ENCODE measurements around the gene RELT.
"Not testable (repeated sequence)": the region's sequence is repeated elsewhere in the genome, so short reads cannot be mapped to it uniquely, and the experiment has no call there.

RELT gene

GRCh38 chr11:73428227-73428626 lies 52.0 kb downstream of the RELT start:
- no peaks in the 10 kb centered on the region for H3K36me3 ChIP-seq (ENCODE audit: control insufficient read depth, insufficient read depth, low read length)
- no peak overlapping the region for H3K9ac ChIP-seq
- no peaks in the 10 kb centered on the region for H3K9me3 ChIP-seq (ENCODE audit: control insufficient read depth, low read length)
- H3K4me1 ChIP-seq, result no peaks in the 10 kb centered on the region
- no peak overlapping the region for H2AFZ ChIP-seq
- H3K4me2 ChIP-seq (ENCODE audit: low read length), result no peak overlapping the region
- no peak overlapping the region for H3K27ac ChIP-seq
- TF ChIP-seq CTCF (IDR thresholded peaks at IDR 0.05), result no peak
- no peaks in the 10 kb centered on the region for H3K79me2 ChIP-seq
- no peak overlapping the region for H3K4me3 ChIP-seq (ENCODE audit: low read depth, low read length)
- no peaks in the 10 kb centered on the region for H3K27me3 ChIP-seq (ENCODE audit: control insufficient read depth, insufficient read depth, low read length)

- no peaks in the 10 kb centered on the region for H3K27me3 ChIP-seq (ENCODE audit: control insufficient read depth, insufficient read depth, low read length)
- no peak overlapping the region for H3K9ac ChIP-seq
- no peak overlapping the region for H3K4me3 ChIP-seq (ENCODE audit: low read depth, low read length)
- H3K27ac ChIP-seq, result no peak overlapping the region
- no peaks in the 10 kb centered on the region for H3K9me3 ChIP-seq (ENCODE audit: control insufficient read depth, low read length)
- no peaks in the 10 kb centered on the region for H3K36me3 ChIP-seq (ENCODE audit: control insufficient read depth, insufficient read depth, low read length)
- no peak overlapping the region for H2AFZ ChIP-seq
- no peaks in the 10 kb centered on the region for H3K4me1 ChIP-seq
- H3K79me2 ChIP-seq, result no peaks in the 10 kb centered on the region
- no peak for TF ChIP-seq CTCF (IDR thresholded peaks at IDR 0.05)
- H3K4me2 ChIP-seq (ENCODE audit: low read length), result no peak overlapping the region
Measured at GRCh38 chr11:73428699-73429098, 52.5 kb downstream of the RELT start.

- Histone ChIP-seq H2AFZ (no peak overlapping the region), H3K4me3 (ENCODE audit: low read depth, low read length) (no peak overlapping the region), H3K36me3 (ENCODE audit: control insufficient read depth, insufficient read depth, low read length) (no peaks in the 10 kb centered on the region), H3K9ac (no peak overlapping the region), H3K9me3 (ENCODE audit: control insufficient read depth, low read length) (no peaks in the 10 kb centered on the region), H3K27ac (no peak overlapping the region), H3K27me3 (ENCODE audit: control insufficient read depth, insufficient read depth, low read length) (no peaks in the 10 kb centered on the region), H3K4me2 (ENCODE audit: low read length) (no peak overlapping the region), H3K79me2 (no peaks in the 10 kb centered on the region), H3K4me1 (no peaks in the 10 kb centered on the region)
- TF ChIP-seq CTCF (IDR thresholded peaks at IDR 0.05), result no peak
Measured at GRCh38 chr11:73429121-73429750, 53.0 kb downstream of the RELT start.

DNA sequence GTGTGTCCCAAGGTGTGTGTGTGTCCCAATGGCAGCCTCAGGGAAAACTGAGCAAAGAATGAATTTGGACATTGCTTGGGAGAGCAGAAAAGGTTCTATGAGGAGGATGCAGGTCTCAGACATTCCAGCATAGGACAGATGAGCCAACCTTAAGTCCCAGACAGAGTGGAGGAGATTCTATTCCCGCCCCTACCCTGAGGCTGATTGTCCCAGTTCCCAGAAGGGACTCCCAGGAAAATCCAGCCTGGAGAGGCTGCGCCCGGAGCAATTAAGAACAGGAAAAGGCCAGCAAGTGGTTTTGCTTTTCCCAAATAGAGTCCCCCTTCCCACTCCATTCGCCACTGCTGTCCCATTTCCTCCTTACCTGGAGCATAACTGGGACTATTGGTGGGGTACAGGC lies 54.1 kb downstream of the RELT start:
- no peaks in the 10 kb centered on the region for H3K36me3 ChIP-seq (ENCODE audit: control insufficient read depth, insufficient read depth, low read length)
- no peak for TF ChIP-seq CTCF (IDR thresholded peaks at IDR 0.05)

GRCh38 chr11:73431396-73431795 lies 55.2 kb downstream of the RELT start:
- H3K36me3 ChIP-seq (ENCODE audit: control insufficient read depth, insufficient read depth, low read length), result no peaks in the 10 kb centered on the region
- no peak overlapping the region for H2AFZ ChIP-seq
- H3K9ac ChIP-seq, result no peak overlapping the region
- no peaks in the 10 kb centered on the region for H3K27me3 ChIP-seq (ENCODE audit: control insufficient read depth, insufficient read depth, low read length)
- H3K4me1 ChIP-seq, result no peaks in the 10 kb centered on the region
- no peak overlapping the region for H3K27ac ChIP-seq
- no peak for TF ChIP-seq CTCF (IDR thresholded peaks at IDR 0.05)
- H3K4me3 ChIP-seq (ENCODE audit: low read depth, low read length), result no peak overlapping the region
- H3K9me3 ChIP-seq (ENCODE audit: control insufficient read depth, low read length), result no peaks in the 10 kb centered on the region
- H3K4me2 ChIP-seq (ENCODE audit: low read length), result no peak overlapping the region
- H3K79me2 ChIP-seq, result no peaks in the 10 kb centered on the region

More for the DNA sequence above, 54.1 kb downstream of the RELT start:
- no peak overlapping the region for H2AFZ ChIP-seq
- no peaks in the 10 kb centered on the region for H3K27me3 ChIP-seq (ENCODE audit: control insufficient read depth, insufficient read depth, low read length)
- H3K9ac ChIP-seq, result no peak overlapping the region
- H3K79me2 ChIP-seq, result no peaks in the 10 kb centered on the region
- H3K4me2 ChIP-seq (ENCODE audit: low read length), result no peak overlapping the region
- H3K4me1 ChIP-seq, result no peaks in the 10 kb centered on the region
- no peak overlapping the region for H3K4me3 ChIP-seq (ENCODE audit: low read depth, low read length)
- H3K27ac ChIP-seq, result no peak overlapping the region
- no peaks in the 10 kb centered on the region for H3K9me3 ChIP-seq (ENCODE audit: control insufficient read depth, low read length)

GRCh38 chr11:73436859-73437258 lies 60.7 kb downstream of the RELT start:
- not testable (repeated sequence) for H3K9ac ChIP-seq; H3K4me3 ChIP-seq (ENCODE audit: low read depth, low read length); H3K27ac ChIP-seq; H3K4me1 ChIP-seq; H2AFZ ChIP-seq; H3K4me2 ChIP-seq (ENCODE audit: low read length); H3K27me3 ChIP-seq (ENCODE audit: control insufficient read depth, insufficient read depth, low read length); H3K36me3 ChIP-seq (ENCODE audit: control insufficient read depth, insufficient read depth, low read length); H3K79me2 ChIP-seq; H3K9me3 ChIP-seq (ENCODE audit: control insufficient read depth, low read length)

All from parathyroid adenoma (tissue), 2 donors.